H9 (cell line): Measurements from ENCODE around the gene PDIA2. TPM values are rescaled to one million over a fixed set of nuclear protein-coding genes. Genes with fewer than 3 reads are reported as not detected.

ENCODE experiments used
- DNase-seq: peaks from one replicate; pipeline ENCODE4 v3.0.0-alpha.2; 2017
- H2AFZ ChIP-seq: one replicate; pipeline ENCODE4 v1.6.1; 2013; ENCODE audit warnings: mild to moderate bottlenecking, low read length, control low read depth, moderate library complexity
- H2AK5ac ChIP-seq: 2 replicates; pipeline ENCODE4 v1.6.1; 2013; ENCODE audit warnings: low read length, control low read depth, mixed read lengths; ENCODE audit not compliant: insufficient read length
- H2BK120ac ChIP-seq: one replicate; pipeline ENCODE4 v1.6.1; 2013; ENCODE audit warnings: low read depth, mild to moderate bottlenecking, low read length, control low read depth, inconsistent platforms; ENCODE audit not compliant: poor library complexity, severe bottlenecking
- H2BK12ac ChIP-seq: 2 replicates; pipeline ENCODE4 v1.6.1; 2013; ENCODE audit warnings: low read length, control low read depth, mixed read lengths, low read depth; ENCODE audit not compliant: insufficient read length
- H2BK15ac ChIP-seq: 2 replicates; pipeline ENCODE4 v1.6.1; 2013; ENCODE audit warnings: low read depth, low read length, control low read depth
- H2BK20ac ChIP-seq: one replicate; pipeline ENCODE4 v1.6.1; 2013; ENCODE audit warnings: low read depth, mild to moderate bottlenecking, low read length, control low read depth, inconsistent platforms; ENCODE audit not compliant: poor library complexity, severe bottlenecking
- H2BK5ac ChIP-seq: 2 replicates; pipeline ENCODE4 v1.6.1; 2013; ENCODE audit warnings: low read length, control low read depth, mixed read lengths; ENCODE audit not compliant: insufficient read length
- H3K14ac ChIP-seq: 2 replicates; pipeline ENCODE4 v1.6.1; 2013; ENCODE audit warnings: low read length, control low read depth; ENCODE audit not compliant: insufficient read depth
- H3K18ac ChIP-seq: 2 replicates; pipeline ENCODE4 v1.6.1; 2013; ENCODE audit warnings: low read depth, mild to moderate bottlenecking, mixed read lengths, low read length, control low read depth; ENCODE audit not compliant: insufficient read length
- H3K23ac ChIP-seq: 2 replicates; pipeline ENCODE4 v1.6.1; 2013; ENCODE audit warnings: low read length, control low read depth, mixed read lengths, low read depth; ENCODE audit not compliant: insufficient read length
- H3K23me2 ChIP-seq: 2 replicates; pipeline ENCODE4 v1.6.1; 2013; ENCODE audit warnings: low read depth, mild to moderate bottlenecking, mixed read lengths, low read length, control low read depth; ENCODE audit not compliant: insufficient read length, poor library complexity, severe bottlenecking
- H3K27ac ChIP-seq: 2 replicates; pipeline ENCODE4 v1.5.1; 2013; ENCODE audit warnings: low read length, control low read depth, mixed read lengths, low read depth; ENCODE audit not compliant: insufficient read length
- H3K27me3 ChIP-seq: 2 replicates; pipeline ENCODE4 v1.6.1; 2013; ENCODE audit warnings: low read length, control low read depth, inconsistent platforms; ENCODE audit not compliant: insufficient read depth
- H3K4ac ChIP-seq: 2 replicates; pipeline ENCODE4 v1.6.1; 2013; ENCODE audit warnings: low read depth, mild to moderate bottlenecking, control low read depth, inconsistent platforms, low read length, moderate library complexity
- H3K4me1 ChIP-seq: 2 replicates; pipeline ENCODE4 v1.6.1; 2013; ENCODE audit warnings: low read length, control low read depth, inconsistent platforms; ENCODE audit not compliant: insufficient read depth
- H3K4me2 ChIP-seq: 2 replicates; pipeline ENCODE4 v1.6.1; 2013; ENCODE audit warnings: low read length, control low read depth, mixed read lengths; ENCODE audit not compliant: insufficient read length, insufficient read depth
- H3K56ac ChIP-seq: 2 replicates; pipeline ENCODE4 v1.6.1; 2013; ENCODE audit warnings: low read depth, mild to moderate bottlenecking, mixed read lengths, low read length, control low read depth; ENCODE audit not compliant: insufficient read length
- H3K79me1 ChIP-seq: 2 replicates; pipeline ENCODE4 v1.6.1; 2013; ENCODE audit warnings: low read depth, mild to moderate bottlenecking, moderate library complexity, low read length, control low read depth, inconsistent platforms; ENCODE audit not compliant: insufficient read depth, poor library complexity, severe bottlenecking
- H3K79me2 ChIP-seq: 2 replicates; pipeline ENCODE4 v1.6.1; 2013; ENCODE audit warnings: low read length, control low read depth, inconsistent platforms; ENCODE audit not compliant: insufficient read depth
- H3K9ac ChIP-seq: 2 replicates; pipeline ENCODE4 v1.6.1; 2013; ENCODE audit warnings: low read length, control low read depth, mixed read lengths; ENCODE audit not compliant: insufficient read length; ENCODE audit errors: extremely low read depth
- H3K9me3 ChIP-seq: one replicate; pipeline ENCODE4 v1.6.1; 2013; ENCODE audit warnings: low read depth, low read length, inconsistent platforms; ENCODE audit not compliant: control insufficient read depth
- H3T11ph ChIP-seq: one replicate; pipeline ENCODE4 v1.6.1; 2013; ENCODE audit warnings: mild to moderate bottlenecking, low read length, control low read depth, inconsistent platforms
- H4K20me1 ChIP-seq: one replicate; pipeline ENCODE4 v1.6.1; 2013; ENCODE audit not compliant: control insufficient read depth, insufficient read length, insufficient read depth
- H4K5ac ChIP-seq: 2 replicates; pipeline ENCODE4 v1.6.1; 2013; ENCODE audit warnings: low read depth, mild to moderate bottlenecking, mixed read lengths, low read length, control low read depth; ENCODE audit not compliant: insufficient read length
- H4K8ac ChIP-seq: replicated peaks from 2 replicates; pipeline ENCODE4 v1.6.1; 2013; ENCODE audit warnings: low read length, control low read depth, mixed read lengths, low read depth; ENCODE audit not compliant: insufficient read length
- H4K91ac ChIP-seq: 2 replicates; pipeline ENCODE4 v1.6.1; 2013; ENCODE audit warnings: low read depth, mild to moderate bottlenecking, moderate library complexity, mixed read lengths, low read length, control low read depth; ENCODE audit not compliant: insufficient read length
- H3K27ac Mint-ChIP-seq, 3 experiments: 2 replicates in 2 of 3; 3 replicates in 1 of 3; pipeline ENCODE4 v1.8.0; 2020 to 2021; ENCODE audit warnings: mixed read lengths in 3 of 3, mild to moderate bottlenecking in 1 of 3, moderate library complexity in 1 of 3
- H3K27me3 Mint-ChIP-seq: 2 replicates; pipeline ENCODE4 v1.8.0; 2021; ENCODE audit warnings: low read depth, mild to moderate bottlenecking, moderate library complexity, mixed read lengths
- H3K36me3 Mint-ChIP-seq, 3 experiments: 2 replicates in 2 of 3; 3 replicates in 1 of 3; pipeline ENCODE4 v1.8.0; 2020 to 2021; ENCODE audit warnings: low read depth in 3 of 3, mixed read lengths in 3 of 3; ENCODE audit not compliant: insufficient read depth in 1 of 3
- H3K4me1 Mint-ChIP-seq, 2 experiments: 2 replicates each; pipeline ENCODE4 v1.8.0; 2020; ENCODE audit warnings: mixed read lengths in 2 of 2
- H3K4me3 Mint-ChIP-seq, 2 experiments: 2 replicates in 1 of 2; 3 replicates in 1 of 2; pipeline ENCODE4 v1.8.0; 2020 to 2021; ENCODE audit warnings: mild to moderate bottlenecking in 2 of 2, mixed read lengths in 2 of 2, moderate library complexity in 1 of 2
- H3K9me3 Mint-ChIP-seq, 2 experiments: 2 replicates in 1 of 2; 3 replicates in 1 of 2; pipeline ENCODE4 v1.8.0; 2020; ENCODE audit warnings: mild to moderate bottlenecking in 2 of 2, mixed read lengths in 2 of 2, moderate library complexity in 1 of 2
- CTCF ChIP-seq: fragments of 200-600 bp; sonication (generic); conservative IDR thresholded peaks from 3 replicates; pipeline ENCODE4 v1.8.0; 2021; ENCODE audit warnings: antibody characterized with exemption, mild to moderate bottlenecking
- WGBS: extraction: QIAGEN DNeasy Blood & Tissue Kit; methylation state at CpG from one replicate; pipeline ENCODE4 v1.1.7; 2013; ENCODE audit warnings: missing lambda C conversion rate, low lambda C conversion rate, mixed read lengths; ENCODE audit not compliant: insufficient read length; ENCODE audit errors: extremely low coverage; 5-methylcytosine and 5-hydroxymethylcytosine counted together
- total RNA-seq: library from RNA; stranded (reverse); gene quantifications from 2 replicates; pipeline ENCODE4 v1.2.1, GENCODE V29; 2021

PDIA2 gene
- total RNA-seq, 1 experiment from 2014 or later, result 1.4 TPM

- H4K20me1 ChIP-seq, result no peaks in the 10 kb centered on the region
- H3K14ac ChIP-seq, result no peak overlapping the region
- no peak overlapping the region for H2AK5ac ChIP-seq
- Mint-ChIP-seq H3K4me1 (peaks cover 0 to 2% of the 10 kb centered on the region in 2 experiments; a peak in 1 of 4 replicates), H3K36me3 (no peaks in the 10 kb centered on the region), H3K27ac (no peak overlapping the region), H3K9me3 (no peaks in the 10 kb centered on the region; a peak in 1 of 5 replicates), H3K4me3 (no peak overlapping the region; a peak in 1 of 5 replicates), H3K27me3 (peaks cover 37% of the 10 kb centered on the region)
- no peak overlapping the region for H2AFZ ChIP-seq
- no peaks in the 10 kb centered on the region for H3K9me3 ChIP-seq
- peaks cover 5% of the 10 kb centered on the region for H3K23me2 ChIP-seq
- WGBS, result no CpG with 5 or more reads among the region's 30 CpGs
- H4K5ac ChIP-seq, result no peak overlapping the region
- no peak overlapping the region for H3K4ac ChIP-seq
- H3K4me1 ChIP-seq, result no peaks in the 10 kb centered on the region
- no peak overlapping the region for H3K56ac ChIP-seq
- H3K18ac ChIP-seq, result no peak overlapping the region
- no peak overlapping the region for H3K4me2 ChIP-seq
- H3K23ac ChIP-seq, result no peak overlapping the region
- H2BK12ac ChIP-seq, result no peak overlapping the region
- no peak overlapping the region for H3K27ac ChIP-seq
- no peak overlapping the region for H4K91ac ChIP-seq
- H2BK120ac ChIP-seq, result no peak overlapping the region
- no peak overlapping the region for H3K9ac ChIP-seq
- no peak for TF ChIP-seq CTCF
- no peak overlapping the region for H4K8ac ChIP-seq
- no peaks in the 10 kb centered on the region for H3K79me1 ChIP-seq
- peaks cover 3% of the 10 kb centered on the region; the same call in 1 of the 2 replicates for H3K27me3 ChIP-seq
- H2BK5ac ChIP-seq, result no peak overlapping the region
- no peak overlapping the region for H3T11ph ChIP-seq
- no peaks in the 10 kb centered on the region for H3K79me2 ChIP-seq
- DNase-seq, result no peak
- no peak overlapping the region for H2BK20ac ChIP-seq
- no peak overlapping the region for H2BK15ac ChIP-seq
These were observed 9.2 kb upstream of the PDIA2 start for GRCh38 chr16:273547-274421.
